HG03025 (cell line): ENCODE measurements around the gene AAGAB.
"Not testable (repeated sequence)": the region's sequence is repeated elsewhere in the genome, so short reads cannot be mapped to it uniquely, and the experiment has no call there.

ENCODE experiments used
- ATAC-seq: cut with Tn5 transposase; IDR thresholded peaks from one replicate; pipeline ENCODE4 v1.9.1; 2021; ENCODE audit warnings: mild to moderate bottlenecking, moderate library complexity; ENCODE audit not compliant: unreplicated experiment, low FRiP score

Gene AAGAB

GRCh38 chr15:67253549-67254237, 768 bp downstream of the AAGAB start:
- no peak for ATAC-seq

- ATAC-seq, result no peak
Observed at GRCh38 chr15:67253101-67253500, 1.4 kb downstream of the AAGAB start.

DNA sequence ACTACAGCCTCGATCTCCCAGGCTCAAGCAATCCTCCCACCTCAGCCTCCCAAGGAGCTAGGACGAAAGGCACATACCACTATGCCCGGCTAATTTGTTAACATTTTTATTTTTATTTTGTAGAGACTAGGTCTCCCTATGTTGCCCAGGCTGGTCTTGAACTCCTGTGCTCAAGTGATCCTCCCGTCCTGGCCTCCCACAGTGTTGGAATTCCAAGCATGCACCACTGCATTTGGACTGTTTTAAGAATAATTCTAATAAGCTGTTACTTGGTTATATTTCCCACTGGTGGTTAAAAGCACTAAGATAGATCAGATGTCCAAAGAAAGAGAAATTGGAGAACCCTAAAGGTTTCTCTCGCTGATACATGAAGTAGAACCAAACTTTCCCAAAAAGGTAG, 3.1 kb downstream of the AAGAB start:
- no peak for ATAC-seq

GRCh38 chr15:67249830-67250229, 4.6 kb downstream of the AAGAB start:
- no peak for ATAC-seq

- no peak for ATAC-seq
Observed at GRCh38 chr15:67248011-67248505, 6.4 kb downstream of the AAGAB start.

DNA sequence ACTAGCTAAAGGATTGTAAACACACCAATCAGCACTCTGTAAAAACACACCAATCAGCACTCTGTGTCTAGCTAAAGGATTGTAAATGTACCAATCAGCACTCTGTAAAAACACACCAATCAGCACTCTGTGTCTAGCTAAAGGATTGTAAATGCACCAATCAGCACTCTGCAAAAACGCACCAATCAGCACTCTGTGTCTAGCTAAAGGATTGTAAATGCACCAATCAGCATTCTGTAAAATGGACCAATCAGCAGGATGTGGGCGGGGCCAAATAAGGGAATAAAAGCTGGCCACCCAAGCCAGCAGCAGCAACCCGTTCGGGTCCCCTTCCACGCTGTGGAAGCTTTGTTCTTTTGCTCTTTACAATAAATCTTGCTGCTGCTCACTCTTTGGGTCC, 7.9 kb downstream of the AAGAB start:
- not testable (repeated sequence) for ATAC-seq

GRCh38 chr15:67244971-67245478, 9.4 kb downstream of the AAGAB start:
- no peak for ATAC-seq

DNA sequence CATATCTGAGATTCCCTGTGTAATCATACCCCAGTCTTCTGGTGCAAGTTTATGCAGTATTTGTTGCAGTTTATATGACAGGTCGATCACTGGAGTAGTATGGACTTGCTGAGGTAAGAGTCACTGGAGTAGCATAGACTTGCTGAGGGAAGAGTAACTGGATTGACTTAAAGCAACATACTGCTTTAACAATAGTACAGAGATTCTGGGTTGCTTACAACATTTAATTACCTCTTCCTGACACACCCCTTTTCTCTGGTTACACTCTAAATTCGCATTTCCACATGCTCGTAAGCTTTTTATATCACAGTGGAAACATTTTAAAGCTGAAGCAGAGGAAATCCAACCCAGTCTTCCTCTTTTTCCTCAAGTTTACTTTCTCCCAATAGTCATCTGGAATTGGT, 11.8 kb downstream of the AAGAB start:
- ATAC-seq, result no peak

GRCh38 chr15:67241132-67241855, 13.2 kb downstream of the AAGAB start:
- peak; percentile 68 for ATAC-seq

DNA sequence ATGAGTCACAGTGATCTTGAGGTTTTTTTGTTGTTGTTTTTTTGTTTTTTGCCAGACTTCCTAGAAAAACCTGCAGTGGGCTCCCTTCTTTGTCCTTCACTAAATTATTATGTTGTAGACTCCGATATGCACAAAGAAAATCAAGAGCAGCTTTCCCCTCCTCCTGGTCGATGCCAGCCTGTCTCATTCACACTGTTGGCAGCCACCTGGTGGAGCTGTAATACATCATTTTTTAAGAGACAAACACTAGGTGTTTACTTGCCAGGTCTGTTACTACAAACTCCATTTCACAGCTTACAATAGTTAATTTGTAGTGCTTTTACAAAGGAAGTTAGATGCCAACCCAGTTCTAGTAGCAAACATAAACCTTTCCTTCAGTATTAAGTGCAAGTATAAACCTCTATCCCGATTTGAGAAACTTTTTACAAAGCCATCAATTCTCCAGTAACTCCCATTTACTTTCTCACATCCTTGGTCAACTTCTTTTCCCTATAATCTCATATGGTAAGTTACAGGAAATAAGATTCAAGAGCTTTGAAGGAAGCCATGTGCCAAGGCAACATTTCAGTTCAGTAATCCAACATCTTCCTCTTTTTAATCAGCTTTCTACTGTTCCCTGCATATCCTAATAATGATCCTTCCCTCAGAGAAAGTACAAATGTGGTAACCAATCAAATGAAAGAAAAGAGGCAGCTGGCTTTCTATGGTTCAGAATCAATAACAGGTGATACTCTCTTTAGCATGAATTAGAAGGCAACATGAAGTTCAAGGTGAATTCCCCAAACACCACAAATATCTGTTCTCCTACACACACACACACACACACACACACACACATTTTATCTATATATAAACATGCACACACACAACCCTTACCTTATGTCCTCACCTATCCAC, 14.0 kb downstream of the AAGAB start:
- peak; percentile 23 for ATAC-seq

DNA sequence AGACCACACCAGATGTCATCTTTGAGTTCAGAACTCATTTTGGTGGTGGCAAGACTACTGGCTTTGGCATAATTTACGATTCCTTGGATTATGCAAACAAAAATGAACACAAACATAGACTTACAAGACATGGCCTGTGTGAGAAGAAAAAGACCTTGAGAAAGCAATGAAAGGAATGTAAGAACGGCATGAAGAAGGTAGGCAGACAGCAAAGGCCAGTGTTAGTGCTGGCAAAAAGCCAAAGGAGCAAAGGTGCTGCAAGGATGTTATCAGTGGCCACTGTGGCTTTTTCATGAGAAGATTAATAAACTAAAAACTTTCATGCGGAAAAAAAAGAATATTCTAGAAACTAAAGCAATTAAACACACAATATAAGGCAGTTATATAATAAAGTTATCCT, 21.9 kb downstream of the AAGAB start:
- no peak for ATAC-seq

GRCh38 chr15:67230504-67230903, 24.0 kb downstream of the AAGAB start:
- ATAC-seq, result no peak

DNA sequence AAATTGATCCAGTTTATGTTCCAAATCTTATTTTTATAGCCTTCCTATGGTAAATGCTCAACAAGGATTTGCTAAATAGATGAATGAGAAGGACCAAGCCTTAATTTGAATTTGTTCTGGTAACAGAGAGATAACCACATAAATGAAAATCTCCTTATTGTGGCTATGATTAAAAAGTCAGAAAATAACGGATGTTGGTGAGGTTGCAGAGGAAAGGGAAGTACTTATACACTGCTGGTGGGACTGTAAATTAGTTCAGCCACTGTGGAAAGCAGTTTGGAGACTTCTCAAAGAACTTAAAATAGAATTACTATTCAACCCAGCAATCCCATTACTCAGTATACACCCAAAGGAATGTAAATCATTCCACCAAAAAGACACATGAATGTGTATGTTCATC, 26.2 kb downstream of the AAGAB start:
- ATAC-seq, result no peak

- no peak for ATAC-seq
Observed at GRCh38 chr15:67227846-67228245, 26.6 kb downstream of the AAGAB start.

GRCh38 chr15:67227431-67227830, 27.0 kb downstream of the AAGAB start:
- ATAC-seq, result no peak

GRCh38 chr15:67225336-67225735, 29.1 kb downstream of the AAGAB start:
- ATAC-seq, result no peak

DNA sequence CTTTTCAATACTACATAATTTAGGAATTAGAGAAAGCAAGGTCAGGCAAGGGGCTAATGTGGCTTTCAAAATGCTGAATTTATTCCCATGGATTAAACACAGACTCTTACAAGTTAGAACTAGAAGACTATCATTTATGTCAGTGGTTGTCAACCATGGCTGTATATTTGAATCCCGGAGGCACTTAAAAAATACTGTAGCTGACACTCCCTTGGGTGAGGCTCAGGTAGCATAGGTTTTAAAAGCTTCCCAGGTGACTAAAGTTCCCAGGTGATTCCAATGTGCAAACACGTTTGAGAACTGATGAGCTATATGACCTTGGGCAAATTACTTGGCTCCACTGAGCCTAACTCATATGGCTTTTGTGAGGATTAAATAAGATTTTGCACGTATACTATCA, 29.6 kb downstream of the AAGAB start:
- no peak for ATAC-seq

DNA sequence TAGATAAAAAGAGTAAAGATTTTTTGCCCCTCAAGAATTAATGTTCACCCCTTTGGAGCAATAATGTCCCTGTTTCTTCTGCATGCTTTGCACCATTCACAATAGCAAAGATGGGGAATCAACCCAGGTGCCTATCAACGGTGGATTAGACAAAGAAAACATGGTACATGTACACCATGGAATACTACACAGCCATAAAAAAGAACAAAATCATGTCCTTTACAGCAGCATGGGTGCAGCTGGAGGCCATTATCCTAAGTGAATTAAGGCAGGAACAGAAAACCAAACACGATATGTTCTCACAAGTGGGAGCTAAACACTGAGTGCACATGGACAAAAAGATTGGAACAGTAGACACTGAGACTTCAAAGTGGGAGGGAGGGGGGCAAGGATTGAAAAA, 35.2 kb downstream of the AAGAB start:
- ATAC-seq, result no peak

DNA sequence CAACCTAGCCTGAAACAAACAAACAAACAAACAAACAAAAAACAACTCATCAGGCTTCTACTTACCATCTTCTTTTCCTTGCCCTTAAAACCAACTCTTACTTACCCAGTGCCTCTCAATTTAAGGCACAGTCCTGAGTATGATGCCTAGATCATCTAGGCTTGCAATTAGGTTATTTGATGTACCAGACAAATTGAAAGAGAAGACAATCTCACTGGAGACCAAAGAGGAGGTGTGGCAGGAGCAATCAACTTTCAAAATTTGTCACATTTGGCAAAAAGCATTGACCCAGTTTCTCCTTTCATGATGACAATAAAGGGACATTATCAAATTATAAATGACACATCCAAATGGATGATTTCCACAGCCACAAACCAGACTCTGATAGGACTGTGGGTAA, 36.0 kb downstream of the AAGAB start:
- ATAC-seq, result no peak

- ATAC-seq, result no peak
Observed at GRCh38 chr15:67216859-67217258, 37.6 kb downstream of the AAGAB start.

DNA sequence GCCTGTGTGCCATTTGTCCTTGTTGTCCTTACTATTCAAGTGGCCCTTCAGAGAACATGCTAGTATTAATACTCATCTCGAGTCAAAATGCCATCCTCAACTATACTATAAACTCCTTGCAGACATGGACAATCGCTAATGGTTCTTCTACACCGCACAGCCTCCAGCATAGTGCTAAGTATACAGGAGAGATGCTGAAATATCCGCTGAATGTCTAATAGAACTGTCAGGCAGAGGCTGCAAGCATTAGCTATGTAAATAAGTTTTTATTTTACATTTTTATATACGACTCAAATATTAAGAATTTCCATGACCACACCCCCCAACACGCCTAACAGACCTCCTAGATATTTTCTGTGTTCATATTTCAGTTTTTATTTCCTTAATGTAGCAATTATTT, 39.4 kb downstream of the AAGAB start:
- no peak for ATAC-seq
